GM12892 (cell line): ENCODE results near the gene MAN1A1.

Experiments
- DNase-seq: peaks from one replicate; pipeline ENCODE4 v3.0.0; 2011; ENCODE audit not compliant: insufficient read length
- FAIRE-seq: peaks from 2 replicates; lab custom pipeline; 2011; peaks lifted over from hg19 to GRCh38; lab: Jason Lieb, UNC
- POLR2A ChIP-seq: IDR thresholded peaks from 2 replicates; pipeline ENCODE4 v1.6.1; 2011; ENCODE audit warnings: low read depth, low read length, control low read depth
- POLR2AphosphoS5 ChIP-seq: IDR thresholded peaks from 2 replicates; pipeline ENCODE4 v1.6.1; 2011; ENCODE audit warnings: low read depth, low read length, control low read depth
- TAF1 ChIP-seq: IDR thresholded peaks from 2 replicates; pipeline ENCODE4 v1.6.1; 2011; ENCODE audit warnings: low read depth, mild to moderate bottlenecking, control low read depth, low read length, borderline replicate concordance

MAN1A1 gene

GRCh38 chr6:119330520-119331113, 18.9 kb downstream of the MAN1A1 start:
- no peak for DNase-seq
- TF ChIP-seq POLR2A (no peak), POLR2AphosphoS5 (no peak), TAF1 (no peak)
- no peak for FAIRE-seq

- no peak for DNase-seq
- no peak for FAIRE-seq
- no peak for TF ChIP-seq TAF1
Observed at GRCh38 chr6:119329794-119330180, 19.8 kb downstream of the MAN1A1 start.

GRCh38 chr6:119328892-119329793, 20.4 kb downstream of the MAN1A1 start:
- DNase-seq = no peak
- no peak for FAIRE-seq

GRCh38 chr6:119328254-119328653, 21.3 kb downstream of the MAN1A1 start:
- TF ChIP-seq POLR2AphosphoS5 (no peak), TAF1 (no peak), POLR2A (no peak)
- FAIRE-seq (no peak), DNase-seq (no peak)

More at GRCh38 chr6:119328892-119329793, 20.4 kb downstream of the MAN1A1 start:
- TF ChIP-seq POLR2A = no peak
- no peak for TF ChIP-seq TAF1
- no peak for TF ChIP-seq POLR2AphosphoS5

GRCh38 chr6:119327810-119328209, 21.8 kb downstream of the MAN1A1 start:
- TF ChIP-seq POLR2AphosphoS5 = no peak
- no peak for TF ChIP-seq TAF1
- no peak for TF ChIP-seq POLR2A
- no peak for FAIRE-seq
- no peak for DNase-seq

GRCh38 chr6:119326291-119327005, 23.1 kb downstream of the MAN1A1 start:
- FAIRE-seq = no peak
- no peak for DNase-seq
- TF ChIP-seq POLR2AphosphoS5 = no peak
- no peak for TF ChIP-seq POLR2A
- TF ChIP-seq TAF1 = no peak

- FAIRE-seq = no peak
- no peak for DNase-seq
- no peak for TF ChIP-seq POLR2A
- no peak for TF ChIP-seq TAF1
- TF ChIP-seq POLR2AphosphoS5 = no peak
Observed at GRCh38 chr6:119325559-119326265, 23.8 kb downstream of the MAN1A1 start.

GRCh38 chr6:119324718-119325117, 24.8 kb downstream of the MAN1A1 start:
- DNase-seq (no peak), FAIRE-seq (no peak)
- TF ChIP-seq POLR2AphosphoS5 (no peak), TAF1 (no peak), POLR2A (no peak)

GRCh38 chr6:119323931-119324330, 25.6 kb downstream of the MAN1A1 start:
- no peak for DNase-seq
- no peak for FAIRE-seq
- TF ChIP-seq POLR2A = no peak
- no peak for TF ChIP-seq TAF1
- TF ChIP-seq POLR2AphosphoS5 = no peak

- TF ChIP-seq POLR2A (no peak), POLR2AphosphoS5 (no peak), TAF1 (no peak)
- DNase-seq (no peak), FAIRE-seq (no peak)
Observed at GRCh38 chr6:119323478-119323877, 26.1 kb downstream of the MAN1A1 start.
